Epithelial cell of proximal tubule (primary cell): Measurements from ENCODE around the gene RABAC1. TPM values are rescaled to one million over a fixed set of nuclear protein-coding genes. Genes with fewer than 3 reads are reported as not detected.

Source experiments
- DNase-seq: peaks from one replicate; pipeline ENCODE4 v3.0.0-alpha.2; 2011; ENCODE audit warnings: low read depth
- H3K4me3 ChIP-seq: 2 replicates; pipeline ENCODE4 v1.5.1; 2011; ENCODE audit warnings: low read depth, mild to moderate bottlenecking, low read length
- total RNA-seq: library from RNA; depleted of rRNA; stranded (reverse); fragments of >200 nt; gene quantifications from 2 replicates; pipeline ENCODE4 v1.2.3, GENCODE V29; 2015
- TF ChIP-seq, protein P1 (sequence below): conservative IDR thresholded peaks from 2 replicates; pipeline ENCODE4 v1.5.1; 2012; ENCODE audit warnings: low read depth, mild to moderate bottlenecking, low read length

The RABAC1 gene
- total RNA-seq, 1 donor from 2014 or later = 161 TPM

DNA sequence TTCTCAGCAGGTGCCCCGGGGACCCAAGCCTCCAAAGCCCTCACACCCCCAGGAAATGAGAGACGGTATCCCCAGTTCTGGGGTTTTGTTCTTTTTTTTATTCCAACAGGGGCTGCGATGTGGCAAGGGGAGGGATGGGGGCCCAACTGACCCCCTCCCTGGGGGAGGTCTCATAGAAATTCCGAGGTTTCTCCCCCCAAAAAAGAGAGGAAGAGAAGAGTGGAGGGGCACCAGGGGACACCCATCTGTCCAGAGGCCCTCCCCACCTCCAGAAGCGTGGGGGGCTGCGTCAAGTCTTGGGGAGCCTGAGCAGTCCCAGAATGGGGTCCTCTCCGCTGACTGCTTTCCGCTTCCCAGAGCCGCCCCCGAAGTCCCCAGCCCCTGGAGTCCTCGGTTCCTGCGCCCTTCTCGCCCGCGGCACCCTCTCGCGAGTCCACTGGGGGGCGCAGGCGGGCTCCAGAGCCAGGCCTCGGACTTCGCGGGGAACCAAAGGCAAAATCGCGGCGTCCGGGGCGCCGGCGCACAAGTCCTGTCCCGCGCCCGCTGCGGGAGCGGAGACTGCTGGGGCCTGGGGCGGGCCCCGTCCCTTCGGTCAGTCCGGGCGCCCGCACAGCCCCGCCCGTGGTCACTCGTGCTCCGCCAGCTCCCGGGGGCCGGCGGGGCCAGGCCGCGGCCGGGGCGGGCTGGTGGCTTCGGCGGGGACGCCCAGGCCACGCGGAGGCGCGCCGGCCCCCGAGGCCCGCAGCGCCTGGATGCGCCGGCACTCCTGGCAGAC is 39.3 kb upstream of the RABAC1 start:
- DNase-seq = no peak
- H3K4me3 ChIP-seq = no peak overlapping the region
- TF ChIP-seq, protein P1, sequence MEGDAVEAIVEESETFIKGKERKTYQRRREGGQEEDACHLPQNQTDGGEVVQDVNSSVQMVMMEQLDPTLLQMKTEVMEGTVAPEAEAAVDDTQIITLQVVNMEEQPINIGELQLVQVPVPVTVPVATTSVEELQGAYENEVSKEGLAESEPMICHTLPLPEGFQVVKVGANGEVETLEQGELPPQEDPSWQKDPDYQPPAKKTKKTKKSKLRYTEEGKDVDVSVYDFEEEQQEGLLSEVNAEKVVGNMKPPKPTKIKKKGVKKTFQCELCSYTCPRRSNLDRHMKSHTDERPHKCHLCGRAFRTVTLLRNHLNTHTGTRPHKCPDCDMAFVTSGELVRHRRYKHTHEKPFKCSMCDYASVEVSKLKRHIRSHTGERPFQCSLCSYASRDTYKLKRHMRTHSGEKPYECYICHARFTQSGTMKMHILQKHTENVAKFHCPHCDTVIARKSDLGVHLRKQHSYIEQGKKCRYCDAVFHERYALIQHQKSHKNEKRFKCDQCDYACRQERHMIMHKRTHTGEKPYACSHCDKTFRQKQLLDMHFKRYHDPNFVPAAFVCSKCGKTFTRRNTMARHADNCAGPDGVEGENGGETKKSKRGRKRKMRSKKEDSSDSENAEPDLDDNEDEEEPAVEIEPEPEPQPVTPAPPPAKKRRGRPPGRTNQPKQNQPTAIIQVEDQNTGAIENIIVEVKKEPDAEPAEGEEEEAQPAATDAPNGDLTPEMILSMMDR = peak; percentile 66

DNA sequence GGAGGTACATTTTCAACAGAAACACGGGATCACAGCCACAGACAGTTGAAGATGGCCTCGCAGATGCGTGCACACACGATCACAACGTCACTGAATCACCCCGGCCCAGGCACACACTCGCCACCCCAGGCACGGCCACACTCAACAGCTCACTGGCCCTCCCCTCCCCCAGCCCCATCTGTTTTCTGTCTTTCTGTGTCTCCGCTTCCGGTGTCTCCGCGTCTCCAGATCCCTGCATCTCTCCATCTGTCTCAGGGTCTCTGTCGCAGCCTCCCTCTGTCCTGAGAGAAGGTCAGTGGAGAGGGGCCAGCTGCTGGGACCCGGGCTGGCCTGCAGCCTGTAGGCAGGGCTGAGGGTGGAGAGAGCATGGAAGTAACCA is 38.7 kb upstream of the RABAC1 start:
- H3K4me3 ChIP-seq = no peak overlapping the region
- DNase-seq = no peak
- TF ChIP-seq, protein P1 = no peak

DNA sequence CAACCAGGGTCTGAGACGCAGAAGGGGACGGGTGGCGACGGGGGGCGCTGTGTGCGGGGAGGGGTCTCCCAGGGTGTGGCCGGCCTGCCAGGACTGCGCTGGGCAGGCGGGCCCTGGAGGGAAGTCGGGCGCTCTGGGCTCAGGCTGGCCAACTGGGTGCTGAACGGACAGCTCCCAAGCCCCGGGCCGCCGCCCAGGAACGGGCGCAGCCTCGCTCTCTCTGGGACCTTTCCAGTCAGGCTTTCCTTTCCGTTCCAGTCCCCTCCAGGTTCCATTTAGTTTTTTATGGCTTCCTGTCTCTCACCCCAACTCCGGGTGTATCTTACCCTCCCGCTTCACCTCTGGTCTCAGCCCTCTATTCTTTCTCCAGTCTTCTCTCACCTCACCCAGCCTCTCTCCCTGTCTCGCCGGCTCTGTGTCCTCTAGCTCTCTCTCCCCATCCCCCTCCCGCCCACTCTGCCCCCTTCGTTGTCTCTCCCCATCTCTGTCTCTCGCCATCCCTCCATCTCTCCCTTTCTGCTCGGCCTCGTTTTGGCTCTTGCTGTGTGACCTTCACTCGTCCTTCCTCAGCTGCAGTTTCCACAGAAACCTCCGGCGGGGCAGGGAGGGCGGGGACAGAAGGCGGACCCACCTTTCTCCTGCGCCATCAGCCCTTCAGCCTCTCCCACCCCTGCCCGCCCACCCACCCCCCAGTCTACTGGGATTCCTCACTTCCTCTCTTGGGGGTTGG is 38.2 kb upstream of the RABAC1 start:
- TF ChIP-seq, protein P1 = no peak
- no peak for DNase-seq
- no peak overlapping the region for H3K4me3 ChIP-seq

DNA sequence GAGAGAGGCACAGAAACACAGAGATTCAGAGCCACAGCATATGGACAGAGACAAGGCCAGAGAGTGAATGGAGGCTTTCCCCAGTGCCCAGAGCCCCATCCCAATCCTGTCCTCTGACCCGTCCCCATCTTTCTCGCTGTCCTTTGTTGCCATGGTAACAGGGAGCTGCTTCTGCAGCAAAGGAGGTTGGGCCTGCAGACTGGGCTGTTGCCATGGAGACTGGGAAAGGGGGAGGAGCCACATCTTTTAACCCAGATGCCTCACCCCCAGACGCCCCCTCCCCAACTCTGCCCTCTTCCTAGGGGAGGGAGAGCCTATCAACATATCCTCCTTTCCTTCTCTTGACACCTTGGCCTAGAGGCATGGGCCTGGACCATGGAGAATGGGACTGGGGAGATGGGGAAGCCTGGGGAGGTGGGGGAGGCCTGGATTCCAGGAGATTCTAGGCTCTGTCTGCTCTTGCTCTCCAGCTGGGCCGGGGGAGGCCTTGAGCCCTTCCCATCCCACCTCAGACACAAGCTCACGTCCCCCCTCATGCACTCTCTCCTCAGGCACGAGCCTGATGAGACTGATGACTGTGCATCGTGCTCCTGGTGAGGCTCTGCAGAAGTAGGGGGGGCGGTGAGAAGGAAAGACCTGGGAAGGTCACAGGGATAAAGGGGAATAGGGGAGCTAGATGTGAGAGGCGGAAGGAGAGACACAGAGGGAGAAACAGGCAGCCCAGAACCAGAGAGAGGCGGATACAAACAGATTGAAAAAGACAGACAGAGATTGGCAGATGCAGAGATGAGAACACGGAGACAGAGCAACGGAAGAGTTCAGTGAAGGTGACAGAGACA is 37.1 kb upstream of the RABAC1 start:
- no peak for DNase-seq

DNA sequence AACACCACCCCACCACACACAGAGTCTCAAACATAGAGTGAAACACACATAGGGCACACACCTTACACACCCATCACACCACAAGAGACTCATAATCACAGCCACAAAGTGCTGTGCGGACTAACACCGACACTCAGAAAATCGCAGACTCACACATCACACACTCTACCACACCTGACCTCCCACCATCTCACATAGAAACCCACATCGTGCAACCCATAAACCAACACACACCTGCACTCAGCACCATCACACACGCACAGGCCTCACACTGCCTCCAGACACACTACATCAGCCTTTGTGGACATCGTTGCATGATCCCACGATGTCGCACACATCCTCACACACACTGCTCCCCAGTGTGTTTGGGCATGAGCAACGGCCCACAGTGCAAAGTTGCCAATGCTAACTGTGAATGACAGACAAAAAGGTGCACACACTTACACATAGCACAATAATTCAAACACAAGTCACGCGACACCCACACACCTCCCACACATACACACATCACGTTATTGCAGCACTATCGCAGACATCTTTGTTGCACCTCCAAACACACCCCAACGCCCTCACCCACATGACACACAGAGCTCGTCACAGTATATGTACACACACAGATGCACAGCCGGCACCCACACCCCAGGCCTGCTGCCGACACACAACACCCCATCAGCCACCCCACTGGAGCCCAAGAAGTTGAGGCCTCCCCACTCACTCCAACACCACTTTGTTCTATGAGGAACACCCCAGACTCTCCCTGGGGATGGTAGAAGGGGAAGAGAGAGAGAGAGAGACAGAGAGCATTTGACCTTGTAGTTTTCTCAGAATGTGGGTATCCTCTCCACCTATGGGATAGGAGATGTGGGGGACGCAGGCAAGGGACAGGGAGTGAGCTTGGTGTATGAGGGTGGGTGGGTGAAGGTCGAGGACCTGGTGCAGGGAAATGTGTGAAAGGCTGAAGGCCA is 36.2 kb upstream of the RABAC1 start:
- no peak for DNase-seq
- TF ChIP-seq, protein P1 = no peak
- H3K4me3 ChIP-seq = no peak overlapping the region

More for the DNA sequence above, 37.1 kb upstream of the RABAC1 start:
- H3K4me3 ChIP-seq = no peak overlapping the region
- TF ChIP-seq, protein P1 = no peak

DNA sequence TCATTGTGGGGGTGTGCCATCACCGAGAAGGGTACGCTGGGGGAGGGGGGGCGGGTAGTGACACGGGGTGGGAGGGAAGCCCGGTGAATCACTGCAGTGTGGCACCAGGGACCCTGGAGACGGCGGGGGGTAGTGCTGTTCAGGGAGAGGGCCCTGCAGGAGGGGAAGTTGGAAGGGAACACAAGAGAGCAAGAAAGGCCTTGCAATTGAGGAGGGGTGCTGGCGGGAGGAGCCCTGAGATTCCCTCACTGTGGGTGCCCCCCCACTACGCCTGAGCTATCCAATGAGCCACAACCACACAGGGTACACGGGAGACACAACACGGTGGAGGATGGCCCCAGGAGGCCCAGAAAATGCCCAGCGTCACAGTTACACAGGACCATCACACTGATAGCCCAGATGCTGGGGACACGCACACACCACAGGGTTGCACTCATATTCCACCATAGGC is 35.4 kb upstream of the RABAC1 start:
- H3K4me3 ChIP-seq = no peak overlapping the region
- TF ChIP-seq, protein P1 = no peak
- DNase-seq = no peak
